H54 (cell line): ENCODE measurements around the gene PITPNC1.
"Not testable (repeated sequence)": the region's sequence is repeated elsewhere in the genome, so short reads cannot be mapped to it uniquely, and the experiment has no call there.

Source experiments
- DNase-seq: peaks from one replicate; pipeline ENCODE4 v3.0.0; 2011; ENCODE audit warnings: low spot score, mixed read lengths; ENCODE audit not compliant: insufficient read length
- FAIRE-seq: peaks from 3 replicates; lab custom pipeline; 2011; peaks lifted over from hg19 to GRCh38; lab: Jason Lieb, UNC
- POLR2A ChIP-seq: IDR thresholded peaks from 2 replicates; pipeline ENCODE4 v1.6.1; 2011; ENCODE audit warnings: low read depth, mild to moderate bottlenecking, low read length

The PITPNC1 gene

DNA sequence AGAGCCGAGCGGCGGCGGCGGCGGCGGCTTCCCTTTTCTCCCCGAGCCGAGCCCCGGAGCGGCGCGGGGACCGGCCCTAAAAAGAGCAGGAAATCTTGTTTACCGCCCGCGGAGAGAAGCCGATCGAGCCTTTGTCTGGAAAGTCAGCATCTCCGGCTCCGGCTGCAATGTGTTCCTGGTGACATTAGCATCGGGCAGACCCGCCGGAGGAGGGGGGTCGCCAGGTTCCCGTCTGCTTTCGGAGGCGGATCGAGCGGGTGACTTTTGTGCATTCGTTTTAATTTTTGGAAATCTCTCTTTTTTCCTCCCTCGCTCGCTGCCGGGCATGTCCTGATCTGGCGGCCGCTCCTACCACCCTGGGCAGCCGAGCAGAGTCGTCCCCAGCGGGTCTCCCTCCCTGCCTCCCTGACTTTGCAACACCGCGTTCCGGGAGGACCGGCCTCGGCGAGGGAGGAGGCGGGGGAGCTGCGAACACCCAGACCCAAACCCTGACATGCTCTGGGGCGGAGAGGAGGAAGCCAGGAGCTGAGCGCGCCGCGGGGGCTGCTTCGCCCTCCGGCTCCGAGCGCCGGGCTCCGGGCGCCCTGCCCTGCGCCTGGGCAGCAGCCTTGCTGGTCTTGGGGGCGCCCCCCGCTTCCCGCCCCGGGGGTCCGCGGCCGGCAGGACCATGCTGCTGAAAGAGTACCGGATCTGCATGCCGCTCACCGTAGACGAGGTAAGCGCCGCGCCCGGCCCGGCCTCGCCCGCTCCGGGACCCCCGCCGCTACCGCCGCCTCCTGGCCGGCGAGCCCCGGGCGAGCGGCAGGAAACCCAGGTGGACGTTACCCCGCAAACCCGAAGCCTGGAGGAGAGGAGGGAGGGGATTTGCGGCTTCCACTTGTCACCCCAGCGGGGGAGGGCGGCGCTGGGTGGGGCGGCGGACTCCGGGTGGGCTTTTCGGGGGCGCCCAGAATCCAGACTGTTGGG lies 690 bp downstream of the PITPNC1 start:
- peak; percentile 46 for DNase-seq
- no peak for FAIRE-seq
- TF ChIP-seq POLR2A: no peak

GRCh38 chr17:67378454-67379250 lies 1.6 kb downstream of the PITPNC1 start:
- no peak for TF ChIP-seq POLR2A
- peak; percentile 84 for DNase-seq
- no peak for FAIRE-seq

DNA sequence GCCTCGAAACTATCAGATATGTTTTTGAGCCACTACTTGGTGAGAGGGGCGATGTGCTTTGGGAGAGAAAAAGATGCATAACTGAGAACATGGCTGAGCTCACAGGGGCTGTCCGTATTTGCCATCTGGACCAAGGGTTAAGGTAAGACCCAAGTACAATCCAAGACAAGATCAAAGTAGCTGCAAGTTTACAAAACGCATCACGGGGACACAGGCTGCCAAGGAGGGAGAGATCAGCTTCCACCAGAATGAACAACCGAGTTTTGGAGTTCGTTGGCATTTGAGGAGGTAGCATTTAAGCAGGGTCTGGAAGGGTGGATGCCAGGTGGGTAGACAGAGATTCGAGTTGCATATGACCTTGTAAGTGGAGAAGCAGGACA lies 2.2 kb downstream of the PITPNC1 start:
- no peak for FAIRE-seq
- no peak for TF ChIP-seq POLR2A

GRCh38 chr17:67381929-67382257 lies 4.8 kb downstream of the PITPNC1 start:
- FAIRE-seq (no peak), DNase-seq (no peak)
- TF ChIP-seq POLR2A: no peak

More for the DNA sequence above, 2.2 kb downstream of the PITPNC1 start:
- DNase-seq: no peak

GRCh38 chr17:67385122-67385988 lies 8.3 kb downstream of the PITPNC1 start:
- FAIRE-seq: no peak
- DNase-seq: no peak
- TF ChIP-seq POLR2A: no peak

DNA sequence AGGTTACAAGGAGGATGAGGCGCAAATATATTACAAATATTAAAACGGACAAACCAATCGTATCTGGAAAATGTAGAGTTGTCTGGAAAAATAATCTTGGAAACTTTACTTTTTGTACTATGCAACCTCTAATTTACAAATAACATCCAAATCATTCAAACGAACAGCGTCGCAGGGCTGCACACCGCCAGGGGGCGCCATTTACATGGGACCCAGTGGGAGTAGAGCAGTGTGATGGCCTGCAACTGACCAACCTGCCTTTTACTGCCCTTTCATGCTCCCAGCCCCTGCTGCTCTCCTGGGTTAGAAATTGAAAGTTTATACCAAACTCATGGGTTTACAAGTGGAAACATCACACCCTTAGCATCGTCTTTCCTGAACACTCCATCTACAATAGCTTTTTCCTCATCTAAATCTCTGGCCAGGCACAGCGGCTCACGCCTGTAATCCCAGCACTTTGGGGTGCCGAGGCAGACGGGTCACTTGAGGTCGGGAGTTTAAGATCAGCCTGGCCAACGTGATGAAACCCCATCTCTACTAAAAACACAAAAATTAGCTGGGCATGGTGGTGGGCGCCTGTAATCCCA lies 10.0 kb downstream of the PITPNC1 start:
- TF ChIP-seq POLR2A: no peak
- FAIRE-seq (peak; percentile 23), DNase-seq (peak; percentile 77)

DNA sequence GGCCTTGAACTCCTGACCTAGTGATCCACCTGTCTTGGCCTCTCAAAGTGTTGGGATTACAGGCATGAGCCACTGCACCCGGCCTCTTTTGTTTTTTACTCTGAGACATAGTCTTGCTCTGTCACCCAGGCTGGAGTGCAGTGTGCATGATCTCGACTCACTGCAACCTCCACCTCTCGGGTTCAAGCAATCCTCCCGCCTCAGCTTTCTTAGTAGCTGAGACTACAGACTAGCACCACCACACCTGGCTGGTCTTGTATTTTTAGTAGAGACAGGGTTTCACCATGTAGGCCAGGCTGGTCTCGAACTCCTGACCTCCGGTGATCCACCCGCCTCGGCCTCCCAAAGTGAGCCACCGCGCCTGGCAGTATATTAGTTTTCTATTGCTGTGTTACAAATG lies 11.5 kb downstream of the PITPNC1 start:
- FAIRE-seq: not testable (repeated sequence)

GRCh38 chr17:67388986-67389385 lies 11.9 kb downstream of the PITPNC1 start:
- TF ChIP-seq POLR2A: no peak
- DNase-seq (no peak), FAIRE-seq (no peak)

More for the DNA sequence above, 11.5 kb downstream of the PITPNC1 start:
- not testable (repeated sequence) for DNase-seq

GRCh38 chr17:67390006-67390645 lies 13.0 kb downstream of the PITPNC1 start:
- DNase-seq (no peak), FAIRE-seq (no peak)
- no peak for TF ChIP-seq POLR2A

- peak; percentile 95 for FAIRE-seq
- TF ChIP-seq POLR2A: no peak
Measured at GRCh38 chr17:67390646-67391361, 13.7 kb downstream of the PITPNC1 start.

DNA sequence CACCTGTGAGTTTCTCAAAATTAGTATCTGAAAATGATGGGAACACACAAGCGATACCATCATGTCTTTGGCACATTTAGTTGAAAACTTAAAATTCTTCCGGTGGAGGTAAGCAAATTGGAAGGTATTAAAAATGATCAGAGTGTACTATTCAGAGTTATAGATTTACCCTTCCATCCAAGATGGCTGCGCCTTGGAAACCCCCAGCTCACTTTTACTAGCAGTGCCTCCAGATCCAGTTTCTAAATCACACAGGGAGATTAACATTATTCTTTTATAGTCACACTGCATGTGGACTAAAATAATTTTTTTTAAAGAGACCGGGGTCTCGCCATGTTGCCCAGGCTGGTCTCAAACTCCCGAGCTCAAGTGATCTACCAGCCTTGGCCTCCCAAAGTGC lies 15.0 kb downstream of the PITPNC1 start:
- no peak for DNase-seq
- no peak for TF ChIP-seq POLR2A
- FAIRE-seq: no peak

More at GRCh38 chr17:67390646-67391361, 13.7 kb downstream of the PITPNC1 start:
- peak; percentile 70 for DNase-seq

- no peak for TF ChIP-seq POLR2A
- FAIRE-seq (no peak), DNase-seq (no peak)
Measured at GRCh38 chr17:67393809-67394397, 16.8 kb downstream of the PITPNC1 start.
